ENCODE results near the gene UGGT2. TPM values are rescaled to one million over a fixed set of nuclear protein-coding genes. Genes with fewer than 3 reads are reported as not detected.

UGGT2 gene
- total RNA-seq, 2 donors from 2014 or later, result 17.3 to 25.6 TPM

DNA sequence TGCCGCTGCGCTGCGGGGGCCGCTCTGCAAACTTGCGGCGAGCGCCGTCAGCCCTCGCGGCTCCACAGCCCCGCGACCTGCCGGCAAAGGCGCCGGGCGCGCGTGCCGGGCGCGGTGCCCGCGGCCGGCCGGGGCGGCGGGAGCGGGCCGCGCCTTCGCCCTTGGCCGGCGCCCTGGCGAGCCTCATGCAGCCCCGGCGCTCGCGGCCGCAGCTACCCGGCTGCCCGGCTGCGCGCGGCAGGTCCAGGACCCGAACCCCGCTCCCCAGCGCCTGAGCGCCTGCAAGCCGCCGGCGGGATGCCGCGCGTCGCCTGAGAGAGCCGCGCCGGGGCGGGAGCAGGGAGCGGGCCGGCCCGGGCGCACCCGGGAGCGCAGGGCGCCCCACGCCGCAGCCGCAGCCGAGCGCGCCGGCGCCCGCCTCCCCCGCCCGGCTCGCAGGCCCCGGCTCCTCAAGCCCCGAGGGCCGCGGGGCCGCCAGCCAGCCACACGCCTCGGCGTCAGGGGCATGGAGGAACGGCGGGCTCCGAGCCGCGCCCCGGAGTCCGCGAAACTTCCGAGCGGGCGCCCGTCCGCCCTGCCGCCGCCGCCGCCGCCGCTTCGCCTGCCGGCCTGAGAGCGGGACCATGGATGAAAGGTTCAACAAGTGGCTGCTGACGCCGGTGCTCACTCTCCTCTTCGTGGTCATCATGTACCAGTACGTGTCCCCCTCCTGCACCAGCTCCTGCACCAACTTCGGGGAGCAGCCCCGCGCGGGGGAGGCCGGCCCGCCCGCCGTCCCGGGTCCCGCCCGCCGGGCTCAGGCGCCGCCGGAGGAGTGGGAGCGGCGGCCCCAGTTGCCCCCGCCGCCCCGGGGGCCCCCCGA, 37.3 kb upstream of the UGGT2 start:
- no peaks in the 10 kb centered on the region for H3K9me3 ChIP-seq
- TF ChIP-seq CTCF (IDR thresholded peaks at IDR 0.05), result no peak
- peaks cover 0 to 14% of the 10 kb centered on the region in 2 donors for H3K4me1 ChIP-seq
- H3K27me3 ChIP-seq, result peaks cover 0 to 7% of the 10 kb centered on the region in 2 donors
- H3K4me3 ChIP-seq, result peak overlapping the region; percentile 22 to 50
- DNase-seq (ENCODE audit: low spot score), result no peak
- H3K27ac ChIP-seq, result no peak overlapping the region
- no peaks in the 10 kb centered on the region for H3K36me3 ChIP-seq

- DNase-seq (ENCODE audit: low spot score), result no peak
- Histone ChIP-seq H3K4me1 (peaks cover 0 to 14% of the 10 kb centered on the region in 2 donors), H3K27me3 (peaks cover 0 to 7% of the 10 kb centered on the region in 2 donors), H3K36me3 (no peaks in the 10 kb centered on the region), H3K4me3 (peak within 1 kb of the TSS; percentile 22 to 50), H3K9me3 (no peaks in the 10 kb centered on the region), H3K27ac (no peak within 1 kb of the TSS)
- no peak for TF ChIP-seq CTCF (IDR thresholded peaks at IDR 0.05)
These were observed 36.6 kb upstream of the UGGT2 start, which contains the start of gene HS6ST3 for GRCh38 chr13:96089749-96090239. Gene HS6ST3, plus strand, starts transcription at chr13:96090107.

DNA sequence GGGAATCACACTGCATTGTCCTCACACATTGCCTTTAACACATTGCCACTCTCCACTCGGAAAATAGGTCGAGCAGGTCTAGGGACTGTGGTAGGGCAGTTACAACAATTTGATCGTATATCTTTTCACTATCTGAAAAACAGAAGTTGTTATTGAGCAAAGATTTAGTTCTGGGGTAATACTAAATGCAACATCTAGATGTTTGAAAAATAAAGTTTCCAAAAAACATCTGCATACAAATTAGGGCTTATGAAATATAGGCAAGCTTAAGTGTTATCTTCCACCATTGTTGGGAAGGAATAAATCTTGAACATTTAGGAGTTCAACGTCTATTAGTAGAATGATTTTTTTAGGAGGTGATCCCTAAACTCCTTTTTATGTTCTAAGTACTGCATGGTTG, 35.9 kb upstream of the UGGT2 start:
- Histone ChIP-seq H3K4me3 (no peak overlapping the region), H3K27ac (no peak overlapping the region), H3K27me3 (peaks cover 0 to 7% of the 10 kb centered on the region in 2 donors), H3K9me3 (no peaks in the 10 kb centered on the region), H3K36me3 (no peaks in the 10 kb centered on the region), H3K4me1 (peaks cover 0 to 14% of the 10 kb centered on the region in 2 donors)
- DNase-seq (ENCODE audit: low spot score), result no peak
- TF ChIP-seq CTCF (IDR thresholded peaks at IDR 0.05), result no peak

- DNase-seq (ENCODE audit: low spot score), result no peak
- H3K4me1 ChIP-seq, result peaks cover 0 to 14% of the 10 kb centered on the region in 2 donors
- no peaks in the 10 kb centered on the region for H3K9me3 ChIP-seq
- no peak for TF ChIP-seq CTCF (IDR thresholded peaks at IDR 0.05)
- H3K36me3 ChIP-seq, result no peaks in the 10 kb centered on the region
- no peak overlapping the region for H3K4me3 ChIP-seq
- peaks cover 0 to 2% of the 10 kb centered on the region in 2 donors for H3K27me3 ChIP-seq
- H3K27ac ChIP-seq, result no peak overlapping the region
These were observed 33.5 kb upstream of the UGGT2 start for GRCh38 chr13:96086736-96087135.

GRCh38 chr13:96082640-96083039, 29.4 kb upstream of the UGGT2 start:
- H3K27me3 ChIP-seq, result no peaks in the 10 kb centered on the region

More at GRCh38 chr13:96082640-96083039, 29.4 kb upstream of the UGGT2 start:
- no peak for DNase-seq (ENCODE audit: low spot score)
- Histone ChIP-seq H3K36me3 (no peaks in the 10 kb centered on the region), H3K4me1 (no peaks in the 10 kb centered on the region), H3K9me3 (no peaks in the 10 kb centered on the region), H3K4me3 (no peak overlapping the region), H3K27ac (no peak overlapping the region)
- TF ChIP-seq CTCF (IDR thresholded peaks at IDR 0.05), result no peak

Data from right atrium auricular region (tissue), 2 donors.